ENCODE data around the gene UBE2D2.

GRCh38 chr5:139667730-139668063 lies 106.6 kb downstream of the UBE2D2 start:
- no peak for TF ChIP-seq CTCF (IDR thresholded peaks at IDR 0.05; ENCODE audit: poor library complexity, severe bottlenecking)
- TF ChIP-seq EP300 (conservative IDR thresholded peaks at IDR 0.05; ENCODE audit: poor library complexity, severe bottlenecking), result no peak
- TF ChIP-seq TAF1 (IDR thresholded peaks at IDR 0.05; ENCODE audit: low read depth), result no peak
- no peak for TF ChIP-seq EZH2 (IDR thresholded peaks at IDR 0.05; ENCODE audit: borderline replicate concordance, insufficient read depth, low read length, poor library complexity, severe bottlenecking)
- no peak for TF ChIP-seq REST (IDR thresholded peaks at IDR 0.05; ENCODE audit: borderline replicate concordance)
- TF ChIP-seq POLR2AphosphoS5 (IDR thresholded peaks at IDR 0.05), result no peak
- no peak for TF ChIP-seq SMC3 (conservative IDR thresholded peaks at IDR 0.05; ENCODE audit: poor library complexity)
- no peak for TF ChIP-seq RAD21 (conservative IDR thresholded peaks at IDR 0.05)
